GM18519 (cell line): ENCODE results near the gene RMND5B.

Source experiments
- ATAC-seq: cut with Tn5 transposase; IDR thresholded peaks from one replicate; pipeline ENCODE4 v1.9.1; 2021; ENCODE audit warnings: mild to moderate bottlenecking, moderate library complexity; ENCODE audit not compliant: unreplicated experiment, low FRiP score

Gene RMND5B

GRCh38 chr5:178113141-178113787 lies 17.6 kb upstream of the RMND5B start, which contains the start of gene N4BP3:
TSS of gene N4BP3 (plus strand) at chr5:178113532. CDS start at chr5:178119584, 6,052 bp downstream.
- ATAC-seq: peak; percentile 45

GRCh38 chr5:178113841-178114324 lies 16.9 kb upstream of the RMND5B start:
- ATAC-seq: no peak

GRCh38 chr5:178114325-178115135 lies 16.3 kb upstream of the RMND5B start:
- no peak for ATAC-seq

- no peak for ATAC-seq
Observed at GRCh38 chr5:178115136-178115813, 15.5 kb upstream of the RMND5B start.

- ATAC-seq: no peak
Observed at GRCh38 chr5:178115814-178116142, 15.0 kb upstream of the RMND5B start.

GRCh38 chr5:178116143-178116885 lies 14.5 kb upstream of the RMND5B start:
- ATAC-seq: no peak

- ATAC-seq: no peak
Observed at GRCh38 chr5:178117923-178118701, 12.7 kb upstream of the RMND5B start.

- ATAC-seq: no peak
Observed at GRCh38 chr5:178119915-178120606, 10.8 kb upstream of the RMND5B start.

- peak; percentile 76 for ATAC-seq
Observed at GRCh38 chr5:178120607-178121357, 10.0 kb upstream of the RMND5B start.

- ATAC-seq: no peak
Observed at GRCh38 chr5:178121391-178122276, 9.2 kb upstream of the RMND5B start.

GRCh38 chr5:178122346-178122745 lies 8.5 kb upstream of the RMND5B start:
- no peak for ATAC-seq

- ATAC-seq: no peak
Observed at GRCh38 chr5:178123094-178123965, 7.5 kb upstream of the RMND5B start.

- no peak for ATAC-seq
Observed at GRCh38 chr5:178123966-178124925, 6.6 kb upstream of the RMND5B start.

- no peak for ATAC-seq
Observed at GRCh38 chr5:178125253-178125906, 5.4 kb upstream of the RMND5B start.

GRCh38 chr5:178126556-178126955 lies 4.3 kb upstream of the RMND5B start:
- ATAC-seq: no peak
